Daoy (cell line): ENCODE results near the gene ODAD4. TPM values are rescaled to one million over a fixed set of nuclear protein-coding genes. Genes with fewer than 3 reads are reported as not detected.

ENCODE experiments used
- DNase-seq: peaks from one replicate; pipeline ENCODE4 v3.0.0-alpha.2; 2015; ENCODE audit warnings: low read depth
- total RNA-seq: library from RNA; depleted of rRNA; stranded (reverse); fragments of >200 nt; shearing (Covaris generic); gene quantifications from 2 replicates; pipeline ENCODE4 v1.2.3, GENCODE V29; 2014; rRNA removed

ODAD4 gene
- total RNA-seq: 0.42 and 2.8 TPM in 2 replicates

- DNase-seq: peak; percentile 99
Observed at GRCh38 chr17:41930009-41930832, at the start of gene ODAD4. Gene ODAD4 (plus strand): TSS chr17:41930617. CDS start chr17:41930724, 107 bp downstream.

- no peak for DNase-seq
Observed at GRCh38 chr17:41882756-41883155, 47.7 kb upstream of the ODAD4 start.

- no peak for DNase-seq
Observed at GRCh38 chr17:41885733-41886132, 44.7 kb upstream of the ODAD4 start.

GRCh38 chr17:41888332-41888965 is 42.0 kb upstream of the ODAD4 start:
- DNase-seq: no peak

GRCh38 chr17:41891135-41892020 is 39.0 kb upstream of the ODAD4 start:
- no peak for DNase-seq

- no peak for DNase-seq
Observed at GRCh38 chr17:41892021-41892376, 38.4 kb upstream of the ODAD4 start.

GRCh38 chr17:41893384-41893783 is 37.0 kb upstream of the ODAD4 start:
- no peak for DNase-seq

- no peak for DNase-seq
Observed at GRCh38 chr17:41894791-41895331, 35.6 kb upstream of the ODAD4 start.

GRCh38 chr17:41895617-41896016 is 34.8 kb upstream of the ODAD4 start:
- DNase-seq: no peak

GRCh38 chr17:41896726-41897125 is 33.7 kb upstream of the ODAD4 start:
- no peak for DNase-seq

- DNase-seq: no peak
Observed at GRCh38 chr17:41901646-41902045, 28.8 kb upstream of the ODAD4 start.

- DNase-seq: no peak
Observed at GRCh38 chr17:41904242-41904841, 26.1 kb upstream of the ODAD4 start.

- DNase-seq: no peak
Observed at GRCh38 chr17:41905172-41905571, 25.2 kb upstream of the ODAD4 start.

- DNase-seq: peak; percentile 35
Observed at GRCh38 chr17:41906465-41907184, 23.8 kb upstream of the ODAD4 start.

- DNase-seq: peak; percentile 70
Observed at GRCh38 chr17:41907185-41907556, 23.2 kb upstream of the ODAD4 start.

- no peak for DNase-seq
Observed at GRCh38 chr17:41907633-41908539, 22.5 kb upstream of the ODAD4 start.

- no peak for DNase-seq
Observed at GRCh38 chr17:41909088-41909487, 21.3 kb upstream of the ODAD4 start.

GRCh38 chr17:41910701-41911391 is 19.6 kb upstream of the ODAD4 start:
- DNase-seq: peak; percentile 99

GRCh38 chr17:41912925-41913324 is 17.5 kb upstream of the ODAD4 start:
- DNase-seq: no peak
